Measurements from ENCODE around the gene JAML. TPM values are rescaled to one million over a fixed set of nuclear protein-coding genes. Genes with fewer than 3 reads are reported as not detected.

Gene JAML
- total RNA-seq, 4 donors from 2014 or later, result 3.2 to 15.1 (median 8.0) TPM

DNA sequence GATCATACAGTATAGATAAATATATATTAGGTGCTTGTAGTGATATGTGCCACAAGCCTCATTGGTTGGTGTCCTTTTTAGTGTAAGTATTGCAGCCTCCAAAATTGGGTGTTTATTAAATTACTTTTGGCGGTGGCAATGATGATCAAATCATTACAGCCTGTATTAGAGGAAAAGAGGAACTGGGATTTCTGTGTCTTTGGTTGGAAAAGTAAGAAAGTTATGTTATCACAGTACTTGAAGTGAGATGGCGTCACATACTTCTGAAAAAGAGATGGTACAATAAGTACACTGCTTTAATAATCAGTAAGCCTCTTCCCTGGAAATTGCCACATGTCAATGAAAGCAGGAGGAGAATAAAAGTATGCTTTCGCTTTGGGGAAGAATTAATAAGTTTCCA lies 27.9 kb upstream of the JAML start:
- TF ChIP-seq POLR2AphosphoS5 (IDR thresholded peaks at IDR 0.05), result no peak
- no peak for TF ChIP-seq POLR2A (IDR thresholded peaks at IDR 0.05)
- TF ChIP-seq CTCF (IDR thresholded peaks at IDR 0.05), result no peak
- no peak for TF ChIP-seq EP300 (IDR thresholded peaks at IDR 0.05; ENCODE audit: low read depth)
- peaks cover 0 to 23% (median 8%) of the 10 kb centered on the region in 4 donors for H3K4me1 ChIP-seq
- H3K4me3 ChIP-seq, result peak overlapping the region in 2 of 4 donors; percentile 52 to 70
- in situ Hi-C loops (cut with MboI; ENCODE audit: low pct_ligation_motif_present in 1 of 4, low pct_unique_long_range_greater_than_20kb in 1 of 4, low sequenced_read_pairs in 3 of 4), result no loop called here
- peak overlapping the region; percentile 84 to 89 (median 86) for H3K27ac ChIP-seq
- intact Hi-C loops (cut with DNase I; ENCODE audit: low total_unique reads), result no loop called here
- peaks cover 3% of the 10 kb centered on the region for H3K27me3 ChIP-seq
- no peak for DNase-seq
- peaks cover 0 to 8% (median 0%) of the 10 kb centered on the region in 4 donors for H3K36me3 ChIP-seq
- no peaks in the 10 kb centered on the region for H3K9me3 ChIP-seq
- 51 to 61% methylated on average over 3 of the region's 3 CpGs for WGBS, 2 donors (ENCODE audit: low coverage in 1 of 2)

DNA sequence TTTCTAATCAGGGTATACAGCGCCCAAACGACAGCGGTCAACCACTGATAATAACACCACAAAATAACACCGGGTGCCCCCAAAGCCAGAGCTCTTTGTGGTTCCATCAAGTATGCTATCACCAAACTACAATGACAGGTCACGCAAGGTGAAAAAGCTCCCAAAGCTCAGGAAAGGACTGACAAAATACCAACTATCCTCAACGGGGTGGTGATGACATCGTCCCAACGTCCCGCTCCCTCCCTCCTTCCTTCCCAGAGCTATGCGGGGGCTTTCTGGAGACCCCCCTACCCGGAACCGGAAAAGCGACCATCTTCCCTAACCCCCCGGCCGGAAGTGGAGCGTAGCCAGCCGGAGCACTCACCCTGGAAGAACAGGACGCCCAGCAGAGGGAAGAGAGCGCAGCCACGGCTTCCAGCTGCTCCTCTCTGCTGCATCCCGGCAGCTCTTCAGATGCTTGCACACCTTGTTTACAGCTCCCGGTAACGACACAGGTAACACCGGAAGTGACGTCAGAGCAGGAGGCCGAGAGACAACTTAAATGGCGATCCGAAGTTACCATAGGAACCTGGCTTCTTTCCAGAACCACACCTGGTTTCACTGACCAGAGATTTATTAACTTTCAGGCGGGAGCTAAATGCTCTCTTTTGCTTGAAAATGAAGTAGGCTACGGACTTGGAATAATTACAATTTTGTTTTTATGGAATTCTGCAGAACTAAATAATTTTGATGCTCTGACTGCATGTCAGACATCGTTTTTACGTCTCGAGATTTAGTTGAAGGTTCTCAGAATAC lies 27.2 kb upstream of the JAML start, which contains the start of gene MPZL3:
TSS of gene MPZL3 (minus strand) at position 508 of the 795 bp plus-strand sequence. CDS start at position 437, 71 bp downstream.
- H3K9me3 ChIP-seq, result no peaks in the 10 kb centered on the region
- TF ChIP-seq POLR2AphosphoS5 (IDR thresholded peaks at IDR 0.05) (peak; percentile 66 to 97 (median 95)), POLR2A (IDR thresholded peaks at IDR 0.05) (peak; percentile 90), CTCF (IDR thresholded peaks at IDR 0.05) (peak in 1 of 5 experiments; percentile 13), EP300 (IDR thresholded peaks at IDR 0.05; ENCODE audit: low read depth) (no peak)
- in situ Hi-C loops (cut with MboI; ENCODE audit: low pct_ligation_motif_present in 1 of 4, low pct_unique_long_range_greater_than_20kb in 1 of 4, low sequenced_read_pairs in 3 of 4), result no loop called here
- peaks cover 0 to 4% (median 0%) of the 10 kb centered on the region in 4 donors for H3K36me3 ChIP-seq
- H3K27ac ChIP-seq, result peak within 1 kb of the TSS; percentile 84 to 89 (median 86)
- H3K4me3 ChIP-seq, result peak within 1 kb of the TSS; percentile 36 to 70 (median 57)
- peak; percentile 95 for DNase-seq
- H3K27me3 ChIP-seq, result peaks cover 3% of the 10 kb centered on the region
- WGBS, 2 donors (ENCODE audit: low coverage in 1 of 2), result 2% methylated on average over 10 to 24 of the region's 33 CpGs
- intact Hi-C loops (cut with DNase I; ENCODE audit: low total_unique reads), result no loop called here
- H3K4me1 ChIP-seq, result peaks cover 0 to 27% (median 8%) of the 10 kb centered on the region in 4 donors

- intact Hi-C loops (cut with DNase I; ENCODE audit: low total_unique reads) (no loop called here), in situ Hi-C loops (cut with MboI; ENCODE audit: low pct_ligation_motif_present in 1 of 4, low pct_unique_long_range_greater_than_20kb in 1 of 4, low sequenced_read_pairs in 3 of 4) (no loop called here)
- Histone ChIP-seq H3K4me1 (peaks cover 0 to 20% (median 3%) of the 10 kb centered on the region in 4 donors), H3K27me3 (no peaks in the 10 kb centered on the region), H3K36me3 (no peaks in the 10 kb centered on the region), H3K27ac (peak overlapping the region in 2 of 4 donors; percentile 8 to 20), H3K4me3 (no peak overlapping the region), H3K9me3 (no peaks in the 10 kb centered on the region)
- no peak for DNase-seq
- WGBS, 2 donors (ENCODE audit: low coverage in 1 of 2), result 65% methylated on average over 1 of the region's 1 CpG; no CpG with 5 or more reads in 1 of the 2 donors
- TF ChIP-seq CTCF (IDR thresholded peaks at IDR 0.05) (no peak), EP300 (IDR thresholded peaks at IDR 0.05; ENCODE audit: low read depth) (no peak), POLR2AphosphoS5 (IDR thresholded peaks at IDR 0.05) (no peak), POLR2A (IDR thresholded peaks at IDR 0.05) (no peak)
Measured at GRCh38 chr11:118247041-118247440, 22.2 kb upstream of the JAML start.

DNA sequence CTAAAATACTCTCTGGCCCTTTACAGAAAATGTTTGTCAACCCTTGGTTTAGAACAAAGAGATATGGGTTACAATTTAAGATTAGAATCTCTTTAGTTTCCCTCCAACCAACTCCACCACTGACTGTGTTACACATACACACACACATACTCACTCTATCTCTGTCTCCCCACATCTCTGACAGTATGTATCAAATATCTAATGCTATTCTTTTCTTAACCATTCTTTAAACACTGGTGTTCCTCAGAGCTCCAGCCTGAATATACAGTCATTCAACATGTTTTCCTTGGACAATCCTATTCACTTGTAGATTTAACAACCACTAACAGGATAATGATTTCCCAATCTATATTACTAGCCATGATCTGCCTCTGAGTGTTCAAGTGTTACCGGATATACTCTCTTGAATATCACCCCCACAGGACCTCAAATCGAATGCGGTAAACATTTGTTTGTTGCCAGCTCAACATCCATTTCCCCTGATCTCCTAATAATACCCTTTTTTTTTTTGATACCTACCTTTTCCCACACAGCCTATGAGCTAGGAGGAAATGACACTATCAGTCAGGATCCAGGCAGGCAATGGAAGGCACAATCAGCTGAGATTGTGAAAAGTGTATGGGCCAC lies 21.2 kb upstream of the JAML start:
- intact Hi-C loops (cut with DNase I; ENCODE audit: low total_unique reads), result no loop called here
- in situ Hi-C loops (cut with MboI; ENCODE audit: low pct_ligation_motif_present in 1 of 4, low pct_unique_long_range_greater_than_20kb in 1 of 4, low sequenced_read_pairs in 3 of 4), result no loop called here
- no peaks in the 10 kb centered on the region for H3K27me3 ChIP-seq

More for the DNA sequence above, 21.2 kb upstream of the JAML start:
- H3K9me3 ChIP-seq, result no peaks in the 10 kb centered on the region
- 83 to 91% methylated on average over 3 of the region's 3 CpGs for WGBS, 2 donors (ENCODE audit: low coverage in 1 of 2)
- no peak for DNase-seq
- no peak overlapping the region for H3K27ac ChIP-seq
- no peaks in the 10 kb centered on the region for H3K36me3 ChIP-seq
- no peak overlapping the region for H3K4me3 ChIP-seq
- TF ChIP-seq CTCF (IDR thresholded peaks at IDR 0.05) (no peak), POLR2A (IDR thresholded peaks at IDR 0.05) (no peak), EP300 (IDR thresholded peaks at IDR 0.05; ENCODE audit: low read depth) (no peak), POLR2AphosphoS5 (IDR thresholded peaks at IDR 0.05) (no peak)
- peaks cover 0 to 22% (median 7%) of the 10 kb centered on the region in 4 donors for H3K4me1 ChIP-seq
